CD14-positive monocyte (primary cell): ENCODE data around the gene HS6ST3. TPM values are rescaled to one million over a fixed set of nuclear protein-coding genes. Genes with fewer than 3 reads are reported as not detected.

Experiments
- DNase-seq, 3 donors: peaks; one replicate each; pipeline ENCODE4 v3.0.0-alpha.2; 2011 to 2022
- H2AFZ ChIP-seq: 2 replicates; pipeline ENCODE4 v1.6.0; 2012; ENCODE audit warnings: mild to moderate bottlenecking, low read depth, low read length, inconsistent platforms; ENCODE audit not compliant: insufficient read depth, poor library complexity, severe bottlenecking
- H3K27ac ChIP-seq, 2 donors: 1 replicate in 1 of 2; 2 replicates in 1 of 2; pipeline ENCODE4 v1.5.1; 2012 to 2013; ENCODE audit warnings: low read length in 2 of 2, control low read depth in 1 of 2, inconsistent platforms in 1 of 2, low read depth in 1 of 2, mild to moderate bottlenecking in 1 of 2
- H3K27me3 ChIP-seq, 2 donors: one replicate each; pipeline versions ENCODE4 v1.6.0 to v1.6.1; 2011 to 2013; ENCODE audit warnings: low read length in 2 of 2; ENCODE audit not compliant: control insufficient read depth in 2 of 2, insufficient read depth in 2 of 2
- H3K36me3 ChIP-seq, 2 donors: replicated peaks in 1 of 2; 1 replicate in 1 of 2; 2 replicates in 1 of 2; pipeline versions ENCODE4 v1.5.1 to v1.6.1; 2012 to 2013; ENCODE audit warnings: low read length in 2 of 2, control low read depth in 1 of 2, inconsistent platforms in 1 of 2, mild to moderate bottlenecking in 1 of 2; ENCODE audit not compliant: insufficient read depth in 2 of 2, control insufficient read depth in 1 of 2
- H3K4me1 ChIP-seq, 2 donors: 1 replicate in 1 of 2; 2 replicates in 1 of 2; pipeline versions ENCODE4 v1.5.1 to v1.6.1; 2012 to 2013; ENCODE audit warnings: low read length in 2 of 2, control low read depth in 1 of 2, inconsistent platforms in 1 of 2, mild to moderate bottlenecking in 1 of 2, moderate library complexity in 1 of 2; ENCODE audit not compliant: insufficient read depth in 2 of 2, control insufficient read depth in 1 of 2
- H3K4me2 ChIP-seq: replicated peaks from 2 replicates; pipeline ENCODE3; 2012; ENCODE audit warnings: low read length, moderate library complexity, mild to moderate bottlenecking; ENCODE audit not compliant: poor library complexity, severe bottlenecking; ENCODE audit errors: extremely low read depth
- H3K4me3 ChIP-seq, 3 experiments: fragments of 200-600 bp in 1 of 3; sonication (generic) in 1 of 3; replicated peaks in 1 of 3; 1 replicate in 2 of 3; 2 replicates in 1 of 3; pipeline ENCODE4 v1.5.1; 2011 to 2013; ENCODE audit warnings: low read length in 3 of 3, mild to moderate bottlenecking in 3 of 3, control low read depth in 2 of 3, low read depth in 2 of 3, inconsistent platforms in 1 of 3, moderate library complexity in 1 of 3
- H3K79me2 ChIP-seq: 2 replicates; pipeline ENCODE4 v1.6.0; 2012; ENCODE audit warnings: mild to moderate bottlenecking, control low read depth, inconsistent platforms, low read length, moderate library complexity; ENCODE audit not compliant: insufficient read depth
- H3K9ac ChIP-seq: 2 replicates; pipeline ENCODE4 v1.6.0; 2017; ENCODE audit warnings: low read length, mild to moderate bottlenecking; ENCODE audit not compliant: insufficient read depth, poor library complexity, severe bottlenecking
- H3K9me3 ChIP-seq, 2 donors: replicated peaks in 1 of 2; 1 replicate in 1 of 2; 2 replicates in 1 of 2; pipeline versions ENCODE4 v1.5.1 to v1.6.1; 2012 to 2013; ENCODE audit warnings: low read length in 2 of 2, control low read depth in 1 of 2; ENCODE audit not compliant: control insufficient read depth in 1 of 2, insufficient read depth in 1 of 2
- H4K20me1 ChIP-seq: 2 replicates; pipeline ENCODE4 v1.6.0; 2012; ENCODE audit warnings: mild to moderate bottlenecking, low read length, control low read depth, moderate library complexity; ENCODE audit not compliant: insufficient read depth
- H3K27ac Mint-ChIP-seq, 7 donors: one replicate each; pipeline ENCODE4 v1.8.0; 2020; ENCODE audit warnings: mild to moderate bottlenecking in 7 of 7, mixed read lengths in 7 of 7, moderate library complexity in 6 of 7, inconsistent platforms in 2 of 7
- H3K27me3 Mint-ChIP-seq, 3 donors: one replicate each; pipeline ENCODE4 v1.8.0; 2021 to 2022; ENCODE audit warnings: low read depth in 3 of 3, mild to moderate bottlenecking in 3 of 3, mixed read lengths in 3 of 3, moderate library complexity in 3 of 3, inconsistent platforms in 1 of 3
- H3K36me3 Mint-ChIP-seq, 2 donors: one replicate each; pipeline ENCODE4 v1.8.0; 2020; ENCODE audit warnings: mixed read lengths in 2 of 2, inconsistent platforms in 1 of 2, mild to moderate bottlenecking in 1 of 2
- H3K4me1 Mint-ChIP-seq: one replicate; pipeline ENCODE4 v1.8.0; 2020; ENCODE audit warnings: mild to moderate bottlenecking, mixed read lengths
- H3K4me3 Mint-ChIP-seq, 2 donors: one replicate each; pipeline ENCODE4 v1.8.0; 2020; ENCODE audit warnings: mild to moderate bottlenecking in 2 of 2, mixed read lengths in 2 of 2, moderate library complexity in 1 of 2
- H3K9me3 Mint-ChIP-seq, 7 donors: one replicate each; pipeline ENCODE4 v1.8.0; 2020 to 2022; ENCODE audit warnings: mixed read lengths in 7 of 7, mild to moderate bottlenecking in 6 of 7, moderate library complexity in 6 of 7, inconsistent platforms in 2 of 7
- WGBS: methylation state at CpG from one replicate; pipeline ENCODE4 v1.1.5; 2013; ENCODE audit warnings: missing lambda C conversion rate; ENCODE audit not compliant: insufficient coverage; 5-methylcytosine and 5-hydroxymethylcytosine counted together
- intact Hi-C, 2 donors: fragments of 100-400 bp; cut with micrococcal nuclease; formaldehyde crosslinking; loops; one replicate each; pipeline versions ENCODE4 v1.15.0 to v1.15.1; 2023
- polyA plus RNA-seq, 3 donors: library from polyadenylated mRNA; depleted of rRNA in 1 of 3; unstranded in 2 of 3; stranded (reverse) in 1 of 3; fragments of 300-500 nt in 2 of 3; fragments of >200 nt in 1 of 3; fragmentation: Illumina TruSeq in 2 of 3; gene quantifications; 1 replicate in 2 of 3; 2 replicates in 1 of 3; pipeline ENCODE4 v1.2.3, GENCODE V29; 2012 to 2021
- TF ChIP-seq, protein P1 (sequence below): fragments of 200-600 bp; IDR thresholded peaks from one replicate; pipeline ENCODE4 v1.8.0; 2022; ENCODE audit warnings: antibody characterized with exemption, mild to moderate bottlenecking

The HS6ST3 gene
- polyA plus RNA-seq, 3 donors, result not detected

GRCh38 chr13:96629331-96629730 lies 539.4 kb downstream of the HS6ST3 start:
- H3K27ac ChIP-seq, result no peak overlapping the region
- no peak overlapping the region for H3K4me3 ChIP-seq
- no peaks in the 10 kb centered on the region for H3K36me3 ChIP-seq
- intact Hi-C loops, result no loop called here
- H3K36me3 Mint-ChIP-seq, result no peaks in the 10 kb centered on the region
- H3K27ac Mint-ChIP-seq, result no peak overlapping the region
- no peaks in the 10 kb centered on the region for H3K27me3 Mint-ChIP-seq
- H3K27me3 ChIP-seq, result no peaks in the 10 kb centered on the region
- no peak overlapping the region for H2AFZ ChIP-seq
- H3K4me3 Mint-ChIP-seq, result no peak overlapping the region
- peaks cover 5 to 18% (median 10%) of the 10 kb centered on the region in 7 donors for H3K9me3 Mint-ChIP-seq
- H3K4me1 Mint-ChIP-seq, result no peaks in the 10 kb centered on the region
- no peak overlapping the region for H3K4me2 ChIP-seq
- H3K79me2 ChIP-seq, result no peaks in the 10 kb centered on the region
- H3K9me3 ChIP-seq, result peaks cover 3 to 14% of the 10 kb centered on the region in 2 donors
- no peaks in the 10 kb centered on the region for H3K4me1 ChIP-seq
- H4K20me1 ChIP-seq, result no peaks in the 10 kb centered on the region
- WGBS, result 80% methylated on average over 1 of the region's 2 CpGs
- no peak for DNase-seq
- no peak overlapping the region for H3K9ac ChIP-seq
- TF ChIP-seq, protein P1, sequence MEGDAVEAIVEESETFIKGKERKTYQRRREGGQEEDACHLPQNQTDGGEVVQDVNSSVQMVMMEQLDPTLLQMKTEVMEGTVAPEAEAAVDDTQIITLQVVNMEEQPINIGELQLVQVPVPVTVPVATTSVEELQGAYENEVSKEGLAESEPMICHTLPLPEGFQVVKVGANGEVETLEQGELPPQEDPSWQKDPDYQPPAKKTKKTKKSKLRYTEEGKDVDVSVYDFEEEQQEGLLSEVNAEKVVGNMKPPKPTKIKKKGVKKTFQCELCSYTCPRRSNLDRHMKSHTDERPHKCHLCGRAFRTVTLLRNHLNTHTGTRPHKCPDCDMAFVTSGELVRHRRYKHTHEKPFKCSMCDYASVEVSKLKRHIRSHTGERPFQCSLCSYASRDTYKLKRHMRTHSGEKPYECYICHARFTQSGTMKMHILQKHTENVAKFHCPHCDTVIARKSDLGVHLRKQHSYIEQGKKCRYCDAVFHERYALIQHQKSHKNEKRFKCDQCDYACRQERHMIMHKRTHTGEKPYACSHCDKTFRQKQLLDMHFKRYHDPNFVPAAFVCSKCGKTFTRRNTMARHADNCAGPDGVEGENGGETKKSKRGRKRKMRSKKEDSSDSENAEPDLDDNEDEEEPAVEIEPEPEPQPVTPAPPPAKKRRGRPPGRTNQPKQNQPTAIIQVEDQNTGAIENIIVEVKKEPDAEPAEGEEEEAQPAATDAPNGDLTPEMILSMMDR, result no peak

DNA sequence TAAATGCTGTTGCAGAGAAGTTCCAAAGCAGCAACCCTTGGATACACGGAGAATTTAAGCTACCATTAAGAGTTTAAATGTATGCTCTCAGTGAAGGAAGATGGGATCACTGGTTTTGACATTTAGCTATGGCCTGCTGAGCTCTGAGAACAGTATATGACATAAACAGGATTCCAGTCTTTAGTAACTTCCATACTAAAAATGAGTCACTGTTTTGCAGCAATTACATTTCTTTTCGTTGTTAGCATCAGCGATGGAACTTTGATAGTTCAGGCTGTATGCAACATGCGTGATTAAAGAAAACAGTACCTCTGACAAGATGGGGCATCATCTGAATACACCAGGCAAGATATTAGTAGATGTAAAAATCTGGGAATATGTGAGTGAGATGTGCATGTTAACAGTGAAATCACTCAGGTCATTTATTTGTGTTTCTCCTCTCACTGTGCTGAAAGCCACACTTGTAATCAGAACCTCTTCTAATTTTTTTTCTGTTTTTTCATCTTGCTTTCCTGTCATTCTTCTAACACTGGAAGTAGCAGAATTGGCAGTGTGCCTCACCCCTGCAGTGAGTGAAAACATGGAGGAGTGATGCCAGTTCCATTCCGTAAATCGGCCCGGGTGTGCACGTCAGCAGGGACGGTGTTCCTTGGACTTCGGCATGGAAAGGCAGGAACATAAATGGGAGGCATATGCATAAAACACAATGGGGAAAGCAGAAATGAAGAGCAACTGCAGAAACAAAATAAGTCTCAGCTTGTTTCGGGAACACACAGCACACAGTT lies 542.8 kb downstream of the HS6ST3 start:
- Histone ChIP-seq H2AFZ (no peak overlapping the region), H3K4me1 (no peaks in the 10 kb centered on the region), H4K20me1 (no peaks in the 10 kb centered on the region), H3K9me3 (peaks cover 3 to 23% of the 10 kb centered on the region in 2 donors), H3K9ac (no peak overlapping the region), H3K4me2 (no peak overlapping the region), H3K27ac (no peak overlapping the region), H3K4me3 (no peak overlapping the region), H3K79me2 (no peaks in the 10 kb centered on the region), H3K36me3 (no peaks in the 10 kb centered on the region), H3K27me3 (no peaks in the 10 kb centered on the region)
- intact Hi-C loops, result no loop called here
- DNase-seq, result no peak
- Mint-ChIP-seq H3K27me3 (no peaks in the 10 kb centered on the region), H3K4me3 (no peak overlapping the region), H3K36me3 (no peaks in the 10 kb centered on the region), H3K27ac (no peak overlapping the region), H3K4me1 (no peaks in the 10 kb centered on the region), H3K9me3 (peaks cover 3 to 17% (median 8%) of the 10 kb centered on the region in 7 donors)
- TF ChIP-seq, protein P1, result no peak
- 90% methylated on average over 8 of the region's 11 CpGs for WGBS
